ENCODE measurements around the gene CDK11B.
"Not testable (repeated sequence)": the region's sequence is repeated elsewhere in the genome, so short reads cannot be mapped to it uniquely, and the experiment has no call there.

The CDK11B gene

DNA sequence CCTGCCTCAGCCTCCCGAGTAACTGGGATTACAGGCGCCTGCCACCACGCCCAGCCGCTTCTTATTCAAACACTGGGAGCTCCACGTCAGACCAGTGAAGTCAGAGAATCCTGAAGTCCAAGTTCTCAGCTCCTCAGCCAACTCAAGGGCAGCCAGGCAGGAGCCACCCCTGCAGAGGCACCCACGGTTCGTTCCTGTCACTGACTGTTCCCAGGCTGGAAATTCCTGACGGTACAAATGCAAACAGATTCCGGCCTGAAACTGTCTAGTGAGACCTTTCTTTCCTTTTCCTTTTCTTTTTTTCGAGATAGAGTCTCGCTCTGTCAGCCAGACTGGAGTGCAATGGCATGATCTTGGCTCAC is 22.1 kb upstream of the CDK11B start:
- DNase-seq: peak; percentile 47

DNA sequence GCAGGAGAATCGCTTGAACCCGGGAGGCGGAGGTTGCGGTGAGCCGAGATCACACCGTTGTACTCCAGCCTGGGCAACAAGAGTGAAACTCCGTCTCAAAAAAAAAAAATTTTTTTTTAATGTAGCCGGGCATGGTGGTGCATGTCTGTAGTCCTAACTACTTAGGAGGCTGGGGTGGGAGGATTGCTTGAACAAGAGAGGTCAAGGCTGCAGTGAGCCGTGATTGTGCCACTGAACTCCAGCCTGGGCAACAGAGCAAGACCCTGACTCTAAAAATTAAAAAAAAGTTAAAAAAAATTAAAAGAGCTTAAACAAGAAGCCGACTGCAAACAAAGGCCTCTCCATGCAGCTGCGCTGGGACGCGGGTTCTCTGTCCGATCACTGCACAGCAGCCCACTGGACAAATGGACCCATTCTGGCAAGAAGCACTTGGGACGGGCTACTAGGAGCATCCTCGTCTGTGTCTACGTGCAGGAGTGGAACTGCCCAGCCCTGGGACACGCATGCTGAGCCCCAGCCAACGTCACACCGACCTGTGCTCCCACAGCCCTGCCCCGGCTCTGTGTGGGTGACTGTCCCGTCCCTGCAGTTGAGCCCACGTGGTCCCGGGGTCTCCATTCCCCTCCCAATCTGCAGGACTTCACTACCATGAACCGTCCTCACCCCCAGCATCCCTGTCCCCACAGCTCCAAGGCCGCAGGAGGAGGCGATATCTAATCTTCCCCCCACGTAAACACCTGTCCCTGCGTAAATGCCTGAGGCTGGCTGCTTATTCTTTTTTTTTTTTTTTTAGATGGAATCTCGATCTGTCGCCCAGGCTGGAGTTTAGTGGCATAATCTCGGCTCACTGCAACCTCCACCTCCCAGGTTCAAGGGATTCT is 21.5 kb upstream of the CDK11B start:
- DNase-seq: peak; percentile 53

DNA sequence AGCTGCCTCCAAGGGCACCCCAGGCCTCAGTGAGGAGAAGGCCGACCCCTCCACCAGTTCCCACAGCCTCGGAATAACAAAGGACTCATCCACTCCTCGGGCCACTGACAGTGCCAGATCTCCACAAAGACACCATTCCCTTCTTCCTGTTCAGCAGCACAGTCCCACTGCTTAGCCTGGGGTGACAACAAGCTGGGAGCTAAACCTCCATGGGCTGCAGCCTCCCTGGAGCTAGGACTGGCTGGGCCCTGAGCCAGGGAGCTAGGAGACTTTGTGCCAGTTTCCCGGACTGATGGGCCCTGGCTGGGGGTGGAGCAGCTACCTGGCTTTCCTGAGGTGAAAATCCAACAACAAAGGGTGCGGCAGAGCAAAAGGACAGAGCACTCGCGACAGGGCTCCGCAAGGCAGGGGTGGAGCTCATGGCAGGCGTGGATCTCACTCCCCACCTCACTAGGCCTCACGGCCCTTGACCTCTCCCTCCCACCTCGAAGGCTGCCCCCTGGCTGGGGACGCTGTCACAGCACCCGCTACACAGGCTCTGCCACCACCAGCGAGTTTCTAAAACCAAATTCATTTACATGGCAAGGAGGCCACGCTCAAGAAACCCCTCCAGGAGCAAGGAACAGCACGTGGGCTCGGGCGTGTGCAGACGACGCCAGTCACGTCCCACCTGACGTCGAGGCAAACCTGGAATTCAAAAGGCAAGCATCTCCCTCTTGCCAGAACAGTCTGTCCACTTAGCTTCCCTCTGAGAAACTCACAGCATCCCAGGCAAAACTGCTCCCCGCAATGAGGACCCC is 20.0 kb upstream of the CDK11B start:
- DNase-seq: peak; percentile 85

DNA sequence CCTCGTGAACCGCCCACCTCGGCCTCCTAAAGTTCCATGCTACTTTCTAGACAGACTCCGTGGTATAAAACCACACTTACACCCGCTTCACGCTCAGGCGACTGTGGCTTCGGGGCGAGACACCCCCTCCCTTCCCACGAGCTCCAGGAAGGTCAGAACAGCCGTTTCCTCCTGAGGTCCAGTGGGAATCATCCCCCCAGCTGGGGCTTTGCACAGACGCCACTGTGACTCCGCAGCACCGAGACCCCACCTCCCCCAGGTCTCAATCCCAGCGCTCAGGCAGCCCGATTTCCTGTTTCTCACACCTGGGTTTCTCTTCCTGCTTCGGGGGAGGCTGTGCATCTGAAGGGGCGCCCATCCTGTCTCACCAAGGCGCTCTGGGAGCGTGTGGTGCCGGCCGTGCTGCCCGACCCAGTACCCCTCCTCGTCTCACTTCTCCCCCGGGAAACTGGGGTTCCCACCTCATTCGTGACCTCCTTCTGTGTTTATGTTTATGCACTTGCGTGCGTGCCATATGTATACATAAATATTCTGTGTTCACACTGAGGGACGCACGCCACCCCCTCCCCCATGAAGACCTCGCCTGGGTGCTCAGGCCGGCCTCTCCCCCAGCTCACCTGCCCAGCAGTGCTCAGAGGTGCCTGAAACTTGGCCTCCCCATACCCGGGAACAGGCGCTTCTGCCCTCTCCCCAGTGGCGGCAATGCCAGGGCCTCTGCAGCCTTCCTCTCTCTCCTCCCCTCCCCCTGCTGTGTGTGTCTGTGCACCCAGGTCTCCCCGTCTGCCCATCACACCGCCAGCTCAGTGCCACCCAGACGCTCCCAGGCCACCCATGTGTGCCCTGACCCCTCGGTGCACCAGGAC is 19.1 kb upstream of the CDK11B start:
- peak; percentile 83 for DNase-seq

DNA sequence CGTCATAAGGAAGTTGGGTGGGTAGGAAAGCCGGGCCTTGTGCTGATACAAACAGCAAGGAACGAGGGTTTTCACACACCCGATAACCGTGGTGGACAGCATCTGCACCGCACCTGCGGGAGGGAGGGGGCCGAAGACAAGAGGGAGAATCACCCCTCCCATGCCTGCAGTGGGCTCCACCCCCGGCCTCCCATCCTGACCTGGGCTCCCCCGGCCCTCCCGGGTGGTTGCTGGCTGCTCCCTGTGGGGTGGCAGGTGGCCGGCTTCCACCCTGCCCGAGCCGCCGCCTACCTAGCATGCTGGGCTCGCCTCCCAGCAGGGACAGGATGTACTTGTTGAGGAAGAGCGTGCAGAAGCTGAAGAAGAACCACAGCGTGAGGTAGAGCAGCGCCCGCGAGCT is 17.3 kb upstream of the CDK11B start:
- not testable (repeated sequence) for DNase-seq

DNA sequence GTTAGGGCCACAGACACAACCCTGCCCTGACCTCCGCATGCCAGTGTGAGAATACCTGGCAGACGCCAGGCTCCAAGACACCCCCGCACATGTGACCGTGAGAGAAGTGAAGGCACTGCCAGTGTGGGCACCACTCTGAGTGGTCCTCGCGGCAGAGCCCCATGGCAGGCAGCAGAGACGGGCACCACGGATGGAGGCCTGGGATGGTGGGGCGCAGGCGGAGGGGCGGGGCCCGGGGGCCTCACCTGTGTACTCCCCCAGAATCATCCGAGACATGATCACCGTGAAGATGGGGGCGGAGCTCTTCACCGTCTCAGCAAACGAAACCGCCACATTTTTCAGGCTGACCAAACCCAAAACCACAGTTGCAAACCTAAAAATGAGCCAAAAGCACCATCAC is 16.4 kb upstream of the CDK11B start:
- not testable (repeated sequence) for DNase-seq

DNA sequence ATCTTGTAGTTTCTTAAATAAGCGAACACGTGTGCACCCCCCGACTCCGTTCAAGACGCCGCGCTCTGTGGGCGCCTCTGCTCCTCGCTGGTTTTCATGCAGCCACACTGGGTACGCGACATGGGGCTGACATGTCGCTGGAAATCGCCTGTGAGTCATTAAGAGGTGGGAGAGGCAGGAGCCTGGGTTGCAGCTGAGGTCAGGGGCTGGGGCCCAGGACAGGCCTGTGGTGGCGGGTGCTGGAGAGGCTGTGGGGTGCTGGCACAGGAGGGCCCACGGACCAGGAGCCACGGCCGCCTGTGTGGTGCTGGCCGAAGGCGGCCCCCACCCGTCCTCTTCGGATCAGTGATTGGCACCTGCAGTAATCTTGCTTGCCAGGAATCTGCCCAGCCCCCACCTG is 16.0 kb upstream of the CDK11B start:
- not testable (repeated sequence) for DNase-seq

DNA sequence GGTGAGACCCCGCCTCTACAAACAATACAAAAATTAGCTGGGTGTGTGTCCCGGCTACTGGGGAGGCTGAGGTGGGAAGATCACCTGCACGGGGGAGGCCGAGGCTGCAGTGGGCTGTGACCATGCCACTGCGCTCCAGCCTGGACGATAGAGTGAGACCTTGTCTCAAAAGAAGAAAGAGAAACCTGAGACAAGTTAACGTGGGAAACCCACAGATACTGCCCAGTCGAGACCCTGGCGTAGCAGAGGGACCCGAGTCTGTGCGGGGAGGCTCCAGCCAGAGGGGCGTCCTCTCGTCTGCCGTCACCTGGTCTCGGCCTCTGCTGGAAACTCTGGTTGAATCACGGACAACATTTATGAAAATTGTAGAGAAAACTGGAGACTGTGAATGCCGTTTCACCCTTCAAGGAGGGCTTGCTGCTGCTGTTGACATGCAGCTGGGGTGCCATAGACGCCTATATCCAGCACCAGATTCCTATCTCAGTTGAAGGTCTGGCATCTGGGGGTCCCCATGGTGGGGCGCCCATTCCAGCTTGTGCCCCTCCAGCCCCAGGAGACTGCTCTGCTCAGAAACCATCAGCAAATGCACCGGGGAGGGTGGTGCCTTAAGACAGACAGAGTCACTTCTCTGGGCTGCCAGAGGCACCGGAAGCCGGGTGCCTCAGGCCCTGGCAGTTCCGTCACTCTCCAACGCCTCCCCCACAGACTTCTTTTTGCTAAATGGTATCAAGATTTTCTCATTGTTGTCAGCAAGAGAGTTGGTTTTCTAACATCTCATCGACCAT is 13.6 kb upstream of the CDK11B start:
- DNase-seq: no peak

DNA sequence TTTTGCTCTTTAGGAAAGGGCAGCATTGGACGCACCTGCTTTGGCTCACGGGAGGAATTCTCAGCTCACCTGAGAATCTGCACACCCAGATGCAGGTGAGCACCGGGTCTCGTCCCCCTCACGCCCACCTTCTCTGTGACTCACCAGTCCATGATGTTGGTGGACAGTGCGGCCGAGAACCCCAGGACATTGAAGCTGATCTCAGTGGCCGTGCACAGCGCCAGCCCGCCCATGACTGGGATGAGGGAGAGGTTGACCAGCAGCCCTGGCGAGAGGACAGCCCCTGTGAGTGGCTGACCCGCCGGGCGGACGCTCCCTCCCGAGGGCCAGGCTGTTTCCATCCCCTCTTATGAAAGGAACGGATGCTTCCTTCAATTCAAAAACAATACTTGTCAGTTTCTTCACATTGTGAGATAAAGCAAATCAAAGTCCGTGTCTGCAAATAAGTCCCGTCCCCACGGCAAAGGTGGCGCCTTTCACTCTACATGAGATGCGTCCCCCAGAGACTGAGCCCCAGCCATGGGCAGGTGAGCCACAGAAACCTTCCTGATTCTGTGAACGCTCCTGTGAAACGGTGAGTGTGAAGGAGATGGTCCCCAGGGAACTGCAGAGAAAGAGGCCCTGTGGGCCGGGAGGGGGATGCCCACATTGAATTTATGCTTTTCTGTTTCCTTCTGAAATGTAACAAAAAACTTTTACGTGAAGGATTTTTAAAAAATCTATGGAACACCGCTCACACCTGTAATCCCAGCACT is 12.7 kb upstream of the CDK11B start:
- DNase-seq: no peak

DNA sequence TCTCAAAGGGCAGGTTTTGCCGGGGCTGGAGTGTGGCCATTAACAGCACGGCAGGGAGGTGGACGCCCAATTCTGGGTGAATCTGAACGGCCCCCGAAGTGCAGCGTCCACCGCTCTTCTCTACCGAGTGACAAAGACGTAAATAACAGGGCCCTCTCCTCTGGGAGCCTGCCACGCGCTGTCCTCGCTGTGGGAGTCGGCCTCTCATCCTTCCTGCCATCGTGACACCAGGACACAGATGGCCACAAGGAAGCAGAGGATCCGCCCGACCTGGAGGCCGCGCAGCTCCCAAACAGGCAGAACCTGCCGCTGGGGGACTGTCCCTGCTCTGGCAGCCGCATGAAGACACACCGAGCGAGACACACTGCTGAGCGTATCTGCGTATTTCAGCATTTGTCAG is 12.1 kb upstream of the CDK11B start:
- no peak for DNase-seq

DNA sequence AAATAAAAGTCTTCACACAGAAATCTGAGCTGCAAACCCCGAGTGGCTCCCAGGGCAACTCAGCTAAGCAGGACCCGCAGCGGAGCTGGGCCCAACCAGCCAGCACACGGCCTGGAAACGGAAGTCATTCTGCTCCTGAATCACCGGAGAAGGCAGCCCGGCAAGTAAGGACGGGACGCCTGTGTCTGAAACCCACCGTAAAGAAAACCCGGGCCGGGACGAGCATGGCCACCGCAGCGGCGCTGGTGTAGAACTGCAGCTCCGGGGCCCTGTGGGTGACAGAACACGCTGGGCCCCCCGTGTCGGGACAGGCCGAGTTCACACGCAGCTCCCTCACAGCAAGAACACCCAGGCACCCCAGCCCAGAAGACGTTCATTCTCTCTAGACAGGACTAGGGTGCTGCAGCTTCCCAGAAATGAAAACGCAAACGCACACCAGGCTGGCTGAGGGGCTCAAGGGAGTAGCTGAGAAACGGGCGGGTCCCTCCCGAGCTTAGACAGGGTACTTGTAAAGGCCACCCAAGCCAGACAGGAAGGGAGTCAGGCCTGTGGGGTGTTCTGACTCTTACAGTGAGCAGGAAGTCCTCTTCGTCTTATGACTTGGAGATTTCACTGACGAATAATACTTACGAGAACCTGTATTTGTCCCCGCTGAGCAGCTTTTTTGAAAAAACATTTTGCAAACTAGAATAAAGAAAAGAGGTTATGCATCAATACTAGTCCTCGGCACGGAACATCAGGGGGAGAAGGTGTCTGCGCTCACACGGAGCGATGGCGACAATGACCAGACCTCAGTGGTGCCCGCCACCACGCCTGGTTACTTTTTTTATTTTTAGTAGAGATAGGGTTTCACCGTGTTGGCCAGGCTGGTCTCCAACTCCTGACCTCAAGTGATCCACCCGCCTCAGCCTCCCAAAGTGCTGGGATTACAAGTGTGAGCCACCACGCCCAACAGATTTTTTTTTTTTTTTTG is 10.9 kb upstream of the CDK11B start:
- DNase-seq: no peak

DNA sequence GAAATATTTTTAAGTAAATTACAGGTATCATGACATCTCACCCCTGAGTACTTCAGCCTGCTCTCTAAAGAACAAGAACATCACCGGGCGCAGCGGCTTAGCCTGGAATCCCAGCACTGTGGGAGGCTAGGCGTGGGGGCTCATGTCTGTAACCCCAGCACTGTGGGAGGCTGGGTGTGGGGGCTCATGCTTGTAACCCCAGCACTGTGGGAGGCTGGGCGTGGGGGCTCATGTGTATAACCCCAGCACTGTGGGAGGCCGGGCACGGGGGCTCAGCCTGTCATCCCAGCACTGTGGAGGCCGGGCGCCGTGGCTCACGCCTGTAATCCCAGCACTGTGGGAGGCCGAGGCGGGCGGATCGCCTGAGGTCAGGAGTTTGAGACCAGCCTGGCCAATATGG is 7.7 kb upstream of the CDK11B start:
- DNase-seq: no peak

DNA sequence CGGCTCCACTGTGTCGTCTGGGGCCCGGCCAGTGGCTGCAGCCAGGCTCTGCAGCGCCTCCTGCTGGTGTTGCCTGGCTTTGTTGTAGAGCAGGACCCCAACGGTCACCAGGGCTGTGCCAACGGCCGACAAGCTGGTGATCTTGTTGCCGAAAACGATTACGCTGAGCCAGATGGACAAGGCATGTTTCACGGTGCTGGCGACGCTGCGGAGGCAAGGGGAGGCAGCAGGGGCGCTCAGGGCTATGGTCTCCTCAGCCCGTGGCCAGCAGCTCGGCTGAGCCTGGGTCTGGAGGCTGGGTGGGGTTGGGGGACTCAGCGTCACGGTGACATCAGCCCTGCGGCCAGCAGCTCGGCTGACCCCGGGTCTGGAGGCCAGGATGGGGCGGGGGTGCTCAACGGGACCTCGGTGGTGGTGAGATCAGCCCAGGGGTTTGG is 7.0 kb upstream of the CDK11B start:
- DNase-seq: peak; percentile 82

DNA sequence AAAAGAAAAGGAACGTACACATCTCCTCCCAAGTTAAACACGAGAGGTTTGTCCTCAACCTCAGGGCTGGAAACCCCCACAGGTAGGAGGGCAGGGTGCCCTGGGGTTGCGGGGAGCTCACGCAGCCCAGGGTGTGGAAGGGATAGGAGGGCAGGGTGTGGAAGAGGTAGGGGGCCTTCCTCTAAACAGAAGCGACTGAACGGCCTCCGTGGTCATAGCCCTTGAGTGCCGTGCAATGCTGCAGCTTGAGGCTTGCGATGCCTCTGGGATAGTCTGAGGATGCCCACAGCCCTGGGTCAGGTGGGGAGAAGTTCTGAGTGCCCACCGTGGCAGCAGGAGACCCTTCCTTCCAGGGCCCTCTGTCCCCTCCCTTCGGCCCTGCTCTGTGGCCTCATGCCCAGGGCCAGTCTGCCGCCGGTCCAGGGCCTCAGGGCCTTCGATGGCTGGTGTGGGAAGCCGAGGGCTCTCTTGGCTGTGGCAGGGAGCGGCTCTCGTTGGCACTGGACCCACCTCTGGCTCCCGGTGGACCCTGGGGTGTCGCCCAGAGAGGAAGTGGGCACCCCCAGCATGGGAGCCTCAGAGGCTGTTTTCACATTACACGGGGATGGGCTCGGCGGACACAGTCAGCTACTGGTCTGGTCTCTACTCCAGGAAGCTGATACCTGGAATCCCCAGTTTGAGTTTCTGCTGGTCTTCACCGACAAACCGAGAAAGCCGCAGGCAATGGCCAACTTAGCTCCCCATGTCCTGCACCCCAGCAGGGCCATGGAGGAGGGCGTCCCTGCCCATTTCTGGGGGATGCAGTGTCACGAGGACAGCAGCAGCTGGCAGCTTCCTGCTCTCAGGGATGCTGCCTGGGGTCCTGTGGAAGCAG is 6.4 kb upstream of the CDK11B start:
- DNase-seq: no peak

DNA sequence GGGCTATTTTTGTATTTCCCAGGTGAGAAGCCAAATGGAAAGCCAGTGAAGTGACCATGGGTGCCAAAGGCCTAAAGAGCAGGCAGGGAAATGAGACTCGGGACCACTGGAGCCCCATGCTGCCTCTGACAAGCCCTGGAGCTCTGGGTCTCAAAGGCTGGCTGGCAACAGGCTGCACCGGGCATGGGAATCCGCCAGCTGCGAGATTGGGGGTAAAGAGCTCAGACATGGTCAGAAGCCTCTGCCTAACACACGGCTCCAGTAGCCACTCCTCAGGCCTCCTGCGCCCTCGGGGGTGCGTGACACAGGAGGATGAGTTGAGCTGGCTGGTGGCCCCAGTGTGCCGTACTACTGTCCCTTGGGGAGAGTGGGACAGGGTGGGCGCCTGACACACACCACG is 5.5 kb upstream of the CDK11B start:
- DNase-seq: not testable (repeated sequence)

DNA sequence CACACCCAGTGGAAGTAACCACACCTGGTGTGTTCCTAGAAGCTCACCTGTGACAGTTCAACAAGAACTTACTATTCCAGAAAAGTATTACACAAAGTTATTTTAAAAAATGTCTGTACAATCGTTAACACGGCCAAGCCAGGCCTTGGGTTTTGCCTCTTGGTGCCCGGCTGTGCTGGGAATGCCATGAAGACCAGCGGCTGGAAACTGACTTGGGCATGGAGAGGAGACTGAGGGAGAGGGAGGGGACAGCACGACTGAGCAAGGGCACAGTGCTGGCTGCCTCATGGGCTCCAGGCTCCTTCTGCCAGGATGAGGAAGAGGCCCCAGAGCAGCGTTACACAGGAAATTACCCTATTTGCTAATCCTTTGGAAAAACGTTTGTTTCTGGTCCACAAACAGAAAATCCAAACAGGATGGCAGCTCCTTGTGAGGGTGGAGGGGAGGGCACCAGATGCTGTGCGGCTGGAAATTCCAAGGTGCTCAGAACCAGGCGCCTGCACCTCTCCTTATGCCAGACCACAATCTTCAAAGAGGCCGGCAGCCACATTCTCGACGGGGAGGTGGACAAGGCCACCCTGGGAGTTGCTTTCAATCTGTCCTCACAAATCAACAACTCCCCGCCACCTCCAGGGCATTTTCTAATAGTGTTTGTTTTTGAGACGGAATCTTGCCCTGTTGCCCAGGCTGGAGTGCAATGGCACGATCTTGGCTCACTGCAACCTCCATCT is 4.2 kb upstream of the CDK11B start:
- not testable (repeated sequence) for DNase-seq

DNA sequence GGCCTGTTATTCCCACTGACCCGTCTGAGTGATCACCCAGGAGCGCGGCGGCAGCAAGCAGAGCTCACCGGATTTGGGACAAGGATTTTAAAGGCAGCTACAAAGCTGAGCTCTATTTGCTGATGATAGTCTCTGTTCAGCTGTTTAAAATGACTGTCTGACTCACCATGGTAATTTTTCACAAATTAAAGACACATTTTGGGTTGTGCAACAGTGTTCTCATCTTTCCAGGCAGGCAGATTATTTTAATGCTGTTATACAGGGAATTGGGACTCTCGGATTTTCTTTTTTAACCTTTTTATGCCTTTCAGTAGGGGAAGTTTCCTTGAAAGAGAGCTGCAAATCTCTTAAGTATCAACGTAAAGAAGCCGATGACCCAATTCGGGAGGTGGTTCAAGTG is 3.6 kb upstream of the CDK11B start:
- not testable (repeated sequence) for DNase-seq

DNA sequence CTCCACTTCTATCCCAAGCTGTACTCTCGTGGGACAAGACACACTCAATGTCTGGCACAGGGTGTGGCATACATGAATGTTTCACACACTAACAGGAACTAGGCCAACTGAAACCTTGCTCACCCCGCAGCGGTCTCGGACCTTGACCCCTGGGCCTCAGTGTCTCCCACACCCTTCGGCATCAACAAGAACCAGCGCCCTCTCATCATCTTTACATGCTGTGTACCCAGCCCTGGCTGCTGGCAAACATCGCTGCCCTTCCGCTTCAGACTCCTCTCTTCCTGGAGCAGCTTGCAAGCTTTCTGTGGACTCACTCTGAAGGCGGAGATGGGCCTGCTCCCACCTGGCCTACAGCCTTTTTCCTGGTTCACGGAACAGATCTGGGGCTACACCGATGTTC is 10.5 kb downstream of the CDK11B start:
- peak; percentile 47 for DNase-seq
